Panc1 (cell line): ENCODE results near the gene TRAPPC2L. TPM values are rescaled to one million over a fixed set of nuclear protein-coding genes. Genes with fewer than 3 reads are reported as not detected.
"Not testable (repeated sequence)": the region's sequence is repeated elsewhere in the genome, so short reads cannot be mapped to it uniquely, and the experiment has no call there.

ENCODE experiments used
- ATAC-seq: fragments of 200-7000 bp; cut with Tn5 transposase; 2 replicates; pipeline ENCODE4 v1.9.1; 2020; ENCODE audit warnings: mild to moderate bottlenecking, moderate library complexity
- BruUV-seq: library from RNA; stranded (reverse); fragments of 400-500 nt; replicated peaks from 2 replicates; lab custom pipeline; 2021; lab: Mats Ljungman, UMichigan
- CTCF ChIA-PET: fragments of 300-600 bp; sonication (Branson Sonifier 250); formaldehyde crosslinking; loops from one replicate; lab custom pipeline; 2022; ENCODE audit warnings: antibody characterized with exemption; lab: Charles Lee
- POLR2A ChIA-PET: fragments of 300-600 bp; sonication (Branson Sonifier 250); formaldehyde crosslinking; loops from one replicate; lab custom pipeline; 2022; ENCODE audit warnings: antibody characterized with exemption; lab: Charles Lee
- DNase-seq: peaks from one replicate; pipeline ENCODE4 v3.0.0-alpha.2; 2010; ENCODE audit warnings: low read depth, low spot score
- H3K27ac ChIP-seq: 2 replicates; pipeline ENCODE4 v1.5.1; 2011; ENCODE audit warnings: mild to moderate bottlenecking, low read length, inconsistent platforms
- H3K27me3 ChIP-seq: fragments of 200-500 bp; sonication (Bioruptor generic); 2 replicates; pipeline ENCODE4 v1.6.0; 2014; ENCODE audit warnings: low read length, inconsistent platforms; ENCODE audit not compliant: control insufficient read depth, insufficient read depth
- H3K36me3 ChIP-seq: fragments of 200-500 bp; sonication (Bioruptor generic); 2 replicates; pipeline ENCODE4 v1.5.1; 2014; ENCODE audit warnings: inconsistent platforms, mild to moderate bottlenecking, low read length, moderate library complexity; ENCODE audit not compliant: control insufficient read depth, insufficient read depth
- H3K4me1 ChIP-seq: 2 replicates; pipeline ENCODE4 v1.5.1; 2011; ENCODE audit warnings: inconsistent platforms, mild to moderate bottlenecking, low read length, moderate library complexity; ENCODE audit not compliant: control insufficient read depth, insufficient read depth
- H3K4me3 ChIP-seq, 2 experiments: 2 replicates each; pipeline ENCODE4 v1.5.1; 2011 to 2012; ENCODE audit warnings: low read depth in 2 of 2, low read length in 2 of 2, mild to moderate bottlenecking in 2 of 2, inconsistent platforms in 1 of 2, moderate library complexity in 1 of 2
- H3K9me3 ChIP-seq: fragments of 200-500 bp; sonication (Bioruptor generic); 2 replicates; pipeline ENCODE4 v1.5.1; 2014; ENCODE audit warnings: low read depth, mild to moderate bottlenecking, inconsistent platforms, low read length, moderate library complexity; ENCODE audit not compliant: control insufficient read depth, insufficient read depth
- POLR2AphosphoS5 ChIP-seq: IDR thresholded peaks from 2 replicates; pipeline ENCODE4 v1.6.1; 2012; ENCODE audit warnings: mild to moderate bottlenecking, low read depth, low read length, moderate library complexity
- SIN3A ChIP-seq: IDR thresholded peaks from 2 replicates; pipeline ENCODE4 v1.6.1; 2012; ENCODE audit warnings: low read depth, mild to moderate bottlenecking, low read length, moderate library complexity, borderline replicate concordance; ENCODE audit not compliant: insufficient read depth
- TCF7L2 ChIP-seq: IDR thresholded peaks from 2 replicates; pipeline ENCODE4 v1.6.1; 2011; ENCODE audit warnings: mild to moderate bottlenecking, low read depth, low read length, inconsistent platforms
- in situ Hi-C: cut with HindIII; loops from 2 replicates; pipeline ENCODE4 v1.10.0; 2016; ENCODE audit warnings: low sequenced_read_pairs, low pct_unique_long_range_greater_than_20kb
- intact Hi-C: fragments of 100-400 bp; cut with micrococcal nuclease; formaldehyde crosslinking; loops from one replicate; pipeline ENCODE4 v1.10.0; 2022; ENCODE audit not compliant: unreplicated experiment
- total RNA-seq: library from RNA; stranded (reverse); gene quantifications from one replicate; pipeline ENCODE4 v1.2.1, GENCODE V29; 2021; ENCODE audit not compliant: unreplicated experiment
- TF ChIP-seq, protein P1 (sequence below), 2 experiments: IDR thresholded peaks; 2 replicates each; pipeline ENCODE4 v1.6.1; 2011 to 2012; ENCODE audit warnings: low read depth in 2 of 2, control low read depth in 1 of 2, low read length in 1 of 2, mild to moderate bottlenecking in 1 of 2, moderate library complexity in 1 of 2; ENCODE audit not compliant: insufficient read depth in 1 of 2
- TF ChIP-seq, protein P2 (sequence below): fragments of 450-650 bp; IDR thresholded peaks from 2 replicates; pipeline ENCODE4 v1.5.1; 2017; ENCODE audit warnings: mild to moderate bottlenecking

Gene TRAPPC2L
- total RNA-seq, 1 experiment from 2014 or later, result 73.8 TPM

DNA sequence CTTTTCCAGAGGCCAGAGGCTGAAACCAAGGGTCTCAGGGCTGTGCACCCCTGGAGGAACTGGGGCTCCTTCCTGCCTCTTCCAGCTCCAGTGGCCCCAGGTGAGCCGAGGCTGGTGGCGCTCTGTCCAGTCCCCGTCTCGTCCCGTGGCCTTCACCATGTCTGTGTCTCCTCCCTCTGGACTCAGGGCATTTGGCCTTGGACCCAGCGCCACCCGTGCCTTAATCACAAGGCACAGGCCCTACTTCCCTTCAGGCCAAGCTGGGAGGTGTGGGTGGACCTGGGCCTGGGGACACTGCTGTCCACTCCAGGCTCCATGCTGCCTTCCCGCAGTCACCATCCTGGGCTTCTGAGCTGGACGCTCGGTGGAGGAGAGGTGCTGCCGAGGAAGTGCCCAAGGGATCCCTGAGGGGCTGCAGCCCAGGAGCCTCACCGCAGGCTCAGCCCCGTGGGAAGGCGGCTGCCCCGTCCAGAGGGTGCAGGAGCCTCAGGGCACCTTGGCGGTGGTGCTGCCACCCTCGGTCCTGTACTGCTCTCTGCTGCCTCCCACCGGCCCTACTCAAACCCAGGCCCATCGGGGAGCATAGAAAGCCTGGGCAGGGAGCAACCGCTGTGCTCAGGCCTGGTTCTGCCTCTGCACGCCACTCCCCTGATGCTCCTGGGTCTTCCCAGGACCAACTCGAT lies 35.6 kb upstream of the TRAPPC2L start:
- CTCF ChIA-PET, result no interaction called here

DNA sequence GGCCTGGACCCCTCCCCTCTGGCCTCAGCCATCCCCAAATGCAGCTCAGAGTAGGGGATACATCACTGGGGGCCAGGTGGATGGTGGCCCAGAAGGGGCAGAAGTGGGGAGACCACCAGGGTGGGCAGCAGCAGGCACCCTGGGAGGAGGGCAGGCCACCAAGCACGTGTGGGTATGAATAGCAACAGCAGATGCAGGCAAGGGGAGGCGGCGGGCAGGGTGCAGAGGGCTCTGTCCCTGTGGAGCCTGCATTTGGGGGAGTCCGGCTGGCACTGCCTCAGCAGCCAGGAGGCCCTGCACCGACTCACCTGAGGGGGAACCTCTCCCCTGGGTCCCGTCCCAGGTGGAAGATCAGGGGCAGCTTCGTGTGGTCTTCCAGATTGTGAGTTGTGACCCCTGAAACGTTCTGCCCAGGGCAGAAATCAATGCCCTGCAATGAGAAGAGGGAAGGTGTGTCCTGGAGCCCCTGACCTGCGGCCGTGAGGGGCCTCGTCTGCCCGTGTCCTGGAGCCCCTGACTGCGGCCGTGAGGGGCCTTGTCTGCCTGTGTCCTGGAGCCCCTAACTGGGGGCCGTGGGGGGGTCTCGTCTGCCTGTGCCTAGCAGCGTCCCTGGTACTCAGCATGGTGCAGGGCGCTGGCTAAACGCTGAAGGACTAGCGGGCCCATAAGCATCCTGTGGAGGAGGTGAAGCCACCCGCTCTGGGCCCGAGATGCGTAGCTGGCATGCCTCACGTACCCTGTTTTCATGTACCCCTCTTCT lies 34.5 kb upstream of the TRAPPC2L start:
- H3K4me1 ChIP-seq, result no peaks in the 10 kb centered on the region
- ATAC-seq (no peak), DNase-seq (no peak)
- in situ Hi-C loops (no loop called here), intact Hi-C loops (no loop called here)
- no peaks in the 10 kb centered on the region for H3K27me3 ChIP-seq
- no peak overlapping the region for H3K4me3 ChIP-seq
- ChIA-PET CTCF (interaction anchor here (0.6 kb wide), 1 partner anchor 365 kb away, joined by 5 read pairs; no protein-coding TSS in a partner anchor), POLR2A (no interaction called here)
- no peaks in the 10 kb centered on the region for H3K9me3 ChIP-seq
- TF ChIP-seq SIN3A, result no peak
- BruUV-seq, result no TSS peak
- H3K27ac ChIP-seq, result no peak overlapping the region
- H3K36me3 ChIP-seq, result no peaks in the 10 kb centered on the region

More for the DNA sequence above, 35.6 kb upstream of the TRAPPC2L start:
- in situ Hi-C loops (no loop called here), intact Hi-C loops (no loop called here)
- BruUV-seq, result no TSS peak
- TF ChIP-seq TCF7L2 (no peak), SIN3A (no peak), POLR2AphosphoS5 (no peak)
- TF ChIP-seq, protein P1, sequence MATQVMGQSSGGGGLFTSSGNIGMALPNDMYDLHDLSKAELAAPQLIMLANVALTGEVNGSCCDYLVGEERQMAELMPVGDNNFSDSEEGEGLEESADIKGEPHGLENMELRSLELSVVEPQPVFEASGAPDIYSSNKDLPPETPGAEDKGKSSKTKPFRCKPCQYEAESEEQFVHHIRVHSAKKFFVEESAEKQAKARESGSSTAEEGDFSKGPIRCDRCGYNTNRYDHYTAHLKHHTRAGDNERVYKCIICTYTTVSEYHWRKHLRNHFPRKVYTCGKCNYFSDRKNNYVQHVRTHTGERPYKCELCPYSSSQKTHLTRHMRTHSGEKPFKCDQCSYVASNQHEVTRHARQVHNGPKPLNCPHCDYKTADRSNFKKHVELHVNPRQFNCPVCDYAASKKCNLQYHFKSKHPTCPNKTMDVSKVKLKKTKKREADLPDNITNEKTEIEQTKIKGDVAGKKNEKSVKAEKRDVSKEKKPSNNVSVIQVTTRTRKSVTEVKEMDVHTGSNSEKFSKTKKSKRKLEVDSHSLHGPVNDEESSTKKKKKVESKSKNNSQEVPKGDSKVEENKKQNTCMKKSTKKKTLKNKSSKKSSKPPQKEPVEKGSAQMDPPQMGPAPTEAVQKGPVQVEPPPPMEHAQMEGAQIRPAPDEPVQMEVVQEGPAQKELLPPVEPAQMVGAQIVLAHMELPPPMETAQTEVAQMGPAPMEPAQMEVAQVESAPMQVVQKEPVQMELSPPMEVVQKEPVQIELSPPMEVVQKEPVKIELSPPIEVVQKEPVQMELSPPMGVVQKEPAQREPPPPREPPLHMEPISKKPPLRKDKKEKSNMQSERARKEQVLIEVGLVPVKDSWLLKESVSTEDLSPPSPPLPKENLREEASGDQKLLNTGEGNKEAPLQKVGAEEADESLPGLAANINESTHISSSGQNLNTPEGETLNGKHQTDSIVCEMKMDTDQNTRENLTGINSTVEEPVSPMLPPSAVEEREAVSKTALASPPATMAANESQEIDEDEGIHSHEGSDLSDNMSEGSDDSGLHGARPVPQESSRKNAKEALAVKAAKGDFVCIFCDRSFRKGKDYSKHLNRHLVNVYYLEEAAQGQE (IDR thresholded peaks at IDR 0.05; ENCODE audit: insufficient read depth in 1 of 2, low read depth in 2 of 2, low read length in 1 of 2), result no peak
- TF ChIP-seq, protein P2, sequence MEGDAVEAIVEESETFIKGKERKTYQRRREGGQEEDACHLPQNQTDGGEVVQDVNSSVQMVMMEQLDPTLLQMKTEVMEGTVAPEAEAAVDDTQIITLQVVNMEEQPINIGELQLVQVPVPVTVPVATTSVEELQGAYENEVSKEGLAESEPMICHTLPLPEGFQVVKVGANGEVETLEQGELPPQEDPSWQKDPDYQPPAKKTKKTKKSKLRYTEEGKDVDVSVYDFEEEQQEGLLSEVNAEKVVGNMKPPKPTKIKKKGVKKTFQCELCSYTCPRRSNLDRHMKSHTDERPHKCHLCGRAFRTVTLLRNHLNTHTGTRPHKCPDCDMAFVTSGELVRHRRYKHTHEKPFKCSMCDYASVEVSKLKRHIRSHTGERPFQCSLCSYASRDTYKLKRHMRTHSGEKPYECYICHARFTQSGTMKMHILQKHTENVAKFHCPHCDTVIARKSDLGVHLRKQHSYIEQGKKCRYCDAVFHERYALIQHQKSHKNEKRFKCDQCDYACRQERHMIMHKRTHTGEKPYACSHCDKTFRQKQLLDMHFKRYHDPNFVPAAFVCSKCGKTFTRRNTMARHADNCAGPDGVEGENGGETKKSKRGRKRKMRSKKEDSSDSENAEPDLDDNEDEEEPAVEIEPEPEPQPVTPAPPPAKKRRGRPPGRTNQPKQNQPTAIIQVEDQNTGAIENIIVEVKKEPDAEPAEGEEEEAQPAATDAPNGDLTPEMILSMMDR, result no peak
- H3K4me3 ChIP-seq, result no peak overlapping the region
- H3K27ac ChIP-seq, result no peak overlapping the region
- H3K4me1 ChIP-seq, result no peaks in the 10 kb centered on the region
- H3K36me3 ChIP-seq, result no peaks in the 10 kb centered on the region
- ATAC-seq, result no peak
- no peaks in the 10 kb centered on the region for H3K9me3 ChIP-seq
- H3K27me3 ChIP-seq, result no peaks in the 10 kb centered on the region
- no peak for DNase-seq
- POLR2A ChIA-PET, result no interaction called here

DNA sequence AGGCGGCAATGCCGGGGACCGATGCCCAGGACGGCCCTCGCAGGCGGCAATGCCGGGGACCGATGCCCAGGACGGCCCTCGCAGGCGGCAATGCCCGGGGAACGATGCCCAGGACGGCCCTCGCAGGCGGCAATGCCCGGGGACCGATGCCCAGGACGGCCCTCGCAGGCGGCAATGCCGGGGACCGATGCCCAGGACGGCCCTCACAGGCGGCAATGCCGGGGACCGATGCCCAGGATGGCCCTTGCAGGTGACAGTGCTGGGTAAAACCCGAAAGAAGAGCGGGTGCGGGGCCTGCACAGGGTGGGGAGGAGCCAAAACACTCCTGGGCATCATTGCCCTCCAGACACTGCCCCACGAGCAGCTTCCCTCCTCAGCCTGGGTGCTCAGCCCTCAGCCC lies 33.3 kb upstream of the TRAPPC2L start:
- CTCF ChIA-PET, result not testable (repeated sequence)

More for the DNA sequence above, 33.3 kb upstream of the TRAPPC2L start:
- in situ Hi-C loops, BruUV-seq, intact Hi-C loops, DNase-seq, H3K27ac ChIP-seq, H3K9me3 ChIP-seq, H3K36me3 ChIP-seq, H3K4me3 ChIP-seq, H3K4me1 ChIP-seq, H3K27me3 ChIP-seq, POLR2A ChIA-PET, ATAC-seq: not testable (repeated sequence)
